ENCODE data around the gene SDC4.

Gene SDC4

GRCh38 chr20:45343532-45344167 is 4.6 kb downstream of the SDC4 start:
- no peak for TF ChIP-seq CTCF (IDR thresholded peaks at IDR 0.05; ENCODE audit: low read depth, low read length, missing control alignments)
- H3K4me3 ChIP-seq (replicated peaks; ENCODE audit: low read depth, low read length), result peak overlapping the region; percentile 75
- DNase-seq (ENCODE audit: extremely low read depth, low read depth), result no peak

GRCh38 chr20:45342855-45343531 is 5.2 kb downstream of the SDC4 start:
- peak overlapping the region; percentile 75 for H3K4me3 ChIP-seq (replicated peaks; ENCODE audit: low read depth, low read length)
- no peak for TF ChIP-seq CTCF (IDR thresholded peaks at IDR 0.05; ENCODE audit: low read depth, low read length, missing control alignments)

GRCh38 chr20:45341939-45342854 is 6.0 kb downstream of the SDC4 start:
- no peak for DNase-seq (ENCODE audit: extremely low read depth, low read depth)
- H3K4me3 ChIP-seq (replicated peaks; ENCODE audit: low read depth, low read length), result peak overlapping the region; percentile 75
- TF ChIP-seq CTCF (IDR thresholded peaks at IDR 0.05; ENCODE audit: low read depth, low read length, missing control alignments), result no peak

More at GRCh38 chr20:45342855-45343531, 5.2 kb downstream of the SDC4 start:
- no peak for DNase-seq (ENCODE audit: extremely low read depth, low read depth)

GRCh38 chr20:45341579-45341938 is 6.7 kb downstream of the SDC4 start:
- no peak overlapping the region for H3K4me3 ChIP-seq (replicated peaks; ENCODE audit: low read depth, low read length)

GRCh38 chr20:45340951-45341350 is 7.3 kb downstream of the SDC4 start:
- no peak for TF ChIP-seq CTCF (IDR thresholded peaks at IDR 0.05; ENCODE audit: low read depth, low read length, missing control alignments)
- H3K4me3 ChIP-seq (replicated peaks; ENCODE audit: low read depth, low read length), result no peak overlapping the region
- DNase-seq (ENCODE audit: extremely low read depth, low read depth), result no peak

More at GRCh38 chr20:45341579-45341938, 6.7 kb downstream of the SDC4 start:
- DNase-seq (ENCODE audit: extremely low read depth, low read depth), result no peak
- TF ChIP-seq CTCF (IDR thresholded peaks at IDR 0.05; ENCODE audit: low read depth, low read length, missing control alignments), result no peak

- DNase-seq (ENCODE audit: extremely low read depth, low read depth), result no peak
- TF ChIP-seq CTCF (IDR thresholded peaks at IDR 0.05; ENCODE audit: low read depth, low read length, missing control alignments), result no peak
- H3K4me3 ChIP-seq (replicated peaks; ENCODE audit: low read depth, low read length), result no peak overlapping the region
These were observed 7.9 kb downstream of the SDC4 start for GRCh38 chr20:45340236-45340847.

Data from HFF-Myc (cell line).